Measurements from ENCODE around the gene SPAG6.

DNA sequence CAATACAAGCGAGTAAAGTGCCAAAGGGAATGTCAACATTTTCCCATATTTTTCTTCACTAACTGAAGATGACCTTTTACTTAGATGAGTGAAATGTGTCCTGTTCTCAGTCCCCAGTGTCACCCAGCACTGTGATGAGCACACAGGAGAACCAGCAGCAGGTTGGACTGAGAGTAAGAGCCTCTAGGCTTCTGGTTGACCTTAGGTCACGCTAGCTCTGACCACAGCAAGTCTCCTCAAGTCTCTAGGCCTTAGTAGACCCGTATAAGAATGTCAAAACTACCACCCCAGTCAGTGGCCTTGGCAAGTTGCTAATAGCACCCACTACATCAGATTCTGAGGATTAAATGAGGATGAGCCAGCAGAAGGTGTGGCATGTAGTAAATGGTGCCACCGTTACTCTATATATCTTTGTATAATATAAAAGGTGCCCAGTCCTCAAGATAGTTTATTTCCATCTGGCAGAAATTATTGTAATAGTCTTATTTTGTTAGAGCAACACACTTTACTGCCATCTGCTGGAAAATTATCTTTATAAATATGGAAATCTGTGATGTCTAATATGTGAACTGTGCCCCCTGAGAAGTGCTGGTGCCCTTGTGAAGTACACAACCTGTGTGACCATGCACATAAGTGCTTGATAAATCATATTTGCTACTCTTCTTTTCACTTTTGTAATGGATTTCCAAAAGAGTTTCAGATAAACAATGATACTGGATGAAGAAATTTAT lies 75.7 kb downstream of the SPAG6 start:
- TF ChIP-seq POLR2A (IDR thresholded peaks at IDR 0.05): no peak
- TF ChIP-seq CTCF (IDR thresholded peaks at IDR 0.05): no peak
